ENCODE results near the gene HAUS2.

HAUS2 gene

GRCh38 chr15:42582569-42583375 lies 34.1 kb downstream of the HAUS2 start:
- Histone ChIP-seq H4K20me1 (ENCODE audit: insufficient read depth, low read length) (no peaks in the 10 kb centered on the region; the same call in 1 of the 2 replicates), H3K4me3 (ENCODE audit: low read depth in 1 of 2, low read length in 2 of 2) (no peak overlapping the region), H3K9me3 (ENCODE audit: insufficient read depth, low read length, severe bottlenecking) (no peaks in the 10 kb centered on the region), H3K4me2 (ENCODE audit: insufficient read depth, low read length) (no peak overlapping the region), H3K4me1 (ENCODE audit: insufficient read depth, low read length) (peaks cover 17% of the 10 kb centered on the region), H3K27me3 (ENCODE audit: insufficient read depth, low read length, poor library complexity) (peaks cover 11% of the 10 kb centered on the region), H3K79me2 (ENCODE audit: insufficient read depth, low read length) (no peaks in the 10 kb centered on the region), H3K36me3 (ENCODE audit: insufficient read depth, low read length) (no peaks in the 10 kb centered on the region), H3K27ac (ENCODE audit: low read length) (no peak overlapping the region), H3K9ac (ENCODE audit: low read depth, low read length) (no peak overlapping the region), H2AFZ (ENCODE audit: low read depth, low read length) (no peak overlapping the region)
- DNase-seq (no peak), ATAC-seq (ENCODE audit: insufficient read depth, low read depth) (no peak)
- TF ChIP-seq EZH2 (IDR thresholded peaks at IDR 0.05; ENCODE audit: borderline replicate concordance, low read depth, low read length, severe bottlenecking), result no peak
- TF ChIP-seq CTCF (IDR thresholded peaks at IDR 0.05; ENCODE audit: borderline replicate concordance, extremely low read depth, low read length, poor library complexity, severe bottlenecking), result no peak

GRCh38 chr15:42584031-42584765 lies 35.6 kb downstream of the HAUS2 start:
- Histone ChIP-seq H3K27ac (ENCODE audit: low read length) (no peak overlapping the region), H3K79me2 (ENCODE audit: insufficient read depth, low read length) (no peaks in the 10 kb centered on the region), H3K27me3 (ENCODE audit: insufficient read depth, low read length, poor library complexity) (peaks cover 11% of the 10 kb centered on the region), H2AFZ (ENCODE audit: low read depth, low read length) (no peak overlapping the region), H3K4me2 (ENCODE audit: insufficient read depth, low read length) (no peak overlapping the region), H3K9me3 (ENCODE audit: insufficient read depth, low read length, severe bottlenecking) (no peaks in the 10 kb centered on the region), H4K20me1 (ENCODE audit: insufficient read depth, low read length) (no peaks in the 10 kb centered on the region), H3K4me1 (ENCODE audit: insufficient read depth, low read length) (peaks cover 17% of the 10 kb centered on the region), H3K36me3 (ENCODE audit: insufficient read depth, low read length) (no peaks in the 10 kb centered on the region), H3K9ac (ENCODE audit: low read depth, low read length) (no peak overlapping the region), H3K4me3 (ENCODE audit: low read depth in 1 of 2, low read length in 2 of 2) (no peak overlapping the region)
- no peak for TF ChIP-seq EZH2 (IDR thresholded peaks at IDR 0.05; ENCODE audit: borderline replicate concordance, low read depth, low read length, severe bottlenecking)
- TF ChIP-seq CTCF (IDR thresholded peaks at IDR 0.05; ENCODE audit: borderline replicate concordance, extremely low read depth, low read length, poor library complexity, severe bottlenecking), result no peak
- ATAC-seq (ENCODE audit: insufficient read depth, low read depth) (no peak), DNase-seq (no peak)

- no peak overlapping the region for H2AFZ ChIP-seq (ENCODE audit: low read depth, low read length)
- H3K9ac ChIP-seq (ENCODE audit: low read depth, low read length), result no peak overlapping the region
- no peaks in the 10 kb centered on the region for H3K36me3 ChIP-seq (ENCODE audit: insufficient read depth, low read length)
- H3K4me1 ChIP-seq (ENCODE audit: insufficient read depth, low read length), result no peaks in the 10 kb centered on the region
- H3K4me2 ChIP-seq (ENCODE audit: insufficient read depth, low read length), result no peak overlapping the region
- no peak for DNase-seq
- no peak for TF ChIP-seq CTCF (IDR thresholded peaks at IDR 0.05; ENCODE audit: borderline replicate concordance, extremely low read depth, low read length, poor library complexity, severe bottlenecking)
- H3K27ac ChIP-seq (ENCODE audit: low read length), result no peak overlapping the region
- ATAC-seq (ENCODE audit: insufficient read depth, low read depth), result no peak
- no peak overlapping the region for H3K4me3 ChIP-seq (ENCODE audit: low read depth in 1 of 2, low read length in 2 of 2)
- no peaks in the 10 kb centered on the region for H3K79me2 ChIP-seq (ENCODE audit: insufficient read depth, low read length)
- no peaks in the 10 kb centered on the region for H3K9me3 ChIP-seq (ENCODE audit: insufficient read depth, low read length, severe bottlenecking)
- no peaks in the 10 kb centered on the region for H4K20me1 ChIP-seq (ENCODE audit: insufficient read depth, low read length)
- H3K27me3 ChIP-seq (ENCODE audit: insufficient read depth, low read length, poor library complexity), result no peaks in the 10 kb centered on the region
Measured at GRCh38 chr15:42590619-42591237, 42.1 kb downstream of the HAUS2 start.
